ENCODE results near the gene PIGX. TPM values are rescaled to one million over a fixed set of nuclear protein-coding genes. Genes with fewer than 3 reads are reported as not detected.
"Not testable (repeated sequence)": the region's sequence is repeated elsewhere in the genome, so short reads cannot be mapped to it uniquely, and the experiment has no call there.

PIGX gene
- total and polyA plus RNA-seq, 4 donors = 11.5 to 16.7 (median 14.4) TPM

GRCh38 chr3:196717162-196717561, 5.0 kb downstream of the PIGX start:
- H3K4me1 ChIP-seq (ENCODE audit: control insufficient read depth in 1 of 2, insufficient read depth in 2 of 2, low read length in 2 of 2); H3K9me3 ChIP-seq (ENCODE audit: control insufficient read depth, low read length); H3K4me3 ChIP-seq (ENCODE audit: low read length in 2 of 2); DNase-seq; ATAC-seq (ENCODE audit: low FRiP score); intact Hi-C loops (cut with DNase I); H3K27me3 ChIP-seq (ENCODE audit: control insufficient read depth in 1 of 2, insufficient read depth in 2 of 2, low read length in 1 of 2); H3K36me3 ChIP-seq (ENCODE audit: control insufficient read depth in 1 of 2, insufficient read depth in 2 of 2, low read length in 1 of 2); H3K27ac ChIP-seq (ENCODE audit: low read depth in 1 of 2, low read length in 2 of 2): not testable (repeated sequence)
- 93% methylated on average over 3 of the region's 3 CpGs for WGBS, 2 donors

- no peaks in the 10 kb centered on the region for H3K4me1 ChIP-seq (ENCODE audit: control insufficient read depth in 1 of 2, insufficient read depth in 2 of 2, low read length in 2 of 2)
- intact Hi-C loops (cut with DNase I) = no loop called here
- H3K9me3 ChIP-seq (ENCODE audit: control insufficient read depth, low read length) = no peaks in the 10 kb centered on the region
- H3K36me3 ChIP-seq (ENCODE audit: control insufficient read depth in 1 of 2, insufficient read depth in 2 of 2, low read length in 1 of 2) = no peaks in the 10 kb centered on the region
- no peak for ATAC-seq (ENCODE audit: low FRiP score)
- no peak overlapping the region for H3K4me3 ChIP-seq (ENCODE audit: low read length in 2 of 2)
- H3K27me3 ChIP-seq (ENCODE audit: control insufficient read depth in 1 of 2, insufficient read depth in 2 of 2, low read length in 1 of 2) = no peaks in the 10 kb centered on the region
- no peak overlapping the region for H3K27ac ChIP-seq (ENCODE audit: low read depth in 1 of 2, low read length in 2 of 2)
- 98% methylated on average over 2 of the region's 2 CpGs for WGBS, 2 donors
- DNase-seq = no peak
Observed at GRCh38 chr3:196721097-196721496, 8.9 kb downstream of the PIGX start.

GRCh38 chr3:196726788-196727675, 14.9 kb downstream of the PIGX start:
- no peak overlapping the region for H3K27ac ChIP-seq (ENCODE audit: low read depth in 1 of 2, low read length in 2 of 2)
- DNase-seq = no peak
- ATAC-seq (ENCODE audit: low FRiP score) = no peak
- no peaks in the 10 kb centered on the region for H3K36me3 ChIP-seq (ENCODE audit: control insufficient read depth in 1 of 2, insufficient read depth in 2 of 2, low read length in 1 of 2)
- no peaks in the 10 kb centered on the region for H3K9me3 ChIP-seq (ENCODE audit: control insufficient read depth, low read length)
- no peaks in the 10 kb centered on the region for H3K27me3 ChIP-seq (ENCODE audit: control insufficient read depth in 1 of 2, insufficient read depth in 2 of 2, low read length in 1 of 2)
- WGBS, 2 donors = 91 to 93% methylated on average over 7 of the region's 7 CpGs
- no peaks in the 10 kb centered on the region for H3K4me1 ChIP-seq (ENCODE audit: control insufficient read depth in 1 of 2, insufficient read depth in 2 of 2, low read length in 2 of 2)
- intact Hi-C loops (cut with DNase I) = no loop called here
- no peak overlapping the region for H3K4me3 ChIP-seq (ENCODE audit: low read length in 2 of 2)

- H3K27me3 ChIP-seq (ENCODE audit: control insufficient read depth in 1 of 2, insufficient read depth in 2 of 2, low read length in 1 of 2) = no peaks in the 10 kb centered on the region
- no peaks in the 10 kb centered on the region for H3K36me3 ChIP-seq (ENCODE audit: control insufficient read depth in 1 of 2, insufficient read depth in 2 of 2, low read length in 1 of 2)
- DNase-seq = no peak
- H3K4me1 ChIP-seq (ENCODE audit: control insufficient read depth in 1 of 2, insufficient read depth in 2 of 2, low read length in 2 of 2) = no peaks in the 10 kb centered on the region
- 86 to 90% methylated on average over 3 of the region's 3 CpGs for WGBS, 2 donors
- no peak overlapping the region for H3K27ac ChIP-seq (ENCODE audit: low read depth in 1 of 2, low read length in 2 of 2)
- intact Hi-C loops (cut with DNase I) = no loop called here
- H3K9me3 ChIP-seq (ENCODE audit: control insufficient read depth, low read length) = no peaks in the 10 kb centered on the region
- no peak for ATAC-seq (ENCODE audit: low FRiP score)
- no peak overlapping the region for H3K4me3 ChIP-seq (ENCODE audit: low read length in 2 of 2)
Observed at GRCh38 chr3:196735751-196736150, 23.6 kb downstream of the PIGX start.

DNA sequence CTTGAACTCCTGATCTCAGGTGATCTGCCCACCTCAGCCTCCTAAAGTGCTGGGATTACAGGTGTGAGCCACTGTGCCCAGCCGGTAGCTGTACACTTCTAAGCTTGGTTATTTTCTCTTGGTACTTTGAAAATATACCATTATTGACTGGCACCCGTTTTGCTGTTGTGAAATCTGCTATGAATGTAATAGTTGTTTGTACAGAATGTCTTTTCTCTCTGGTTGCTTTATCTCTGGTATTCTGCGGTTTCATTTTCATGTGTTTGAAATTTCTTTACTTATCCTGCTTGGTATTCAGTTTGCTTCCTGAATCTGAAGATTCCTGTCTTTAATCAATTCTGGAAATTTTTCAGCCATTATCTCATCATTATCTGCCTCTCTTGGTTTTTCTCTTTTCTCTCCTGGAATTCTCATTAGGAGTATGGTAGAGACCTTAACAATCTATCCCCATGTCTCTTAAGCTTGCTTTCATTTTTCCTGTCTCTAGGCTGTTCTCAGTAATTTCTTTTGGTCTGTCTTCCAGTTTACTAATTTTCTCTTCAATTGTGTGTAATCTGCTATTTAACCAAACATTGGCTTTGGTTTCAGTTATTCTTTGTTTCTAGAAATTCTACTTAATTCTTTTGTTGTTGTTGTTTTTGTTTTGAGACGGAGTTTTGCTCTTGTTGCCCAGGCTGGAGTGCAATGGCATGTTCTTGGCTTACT, 24.6 kb downstream of the PIGX start:
- peaks cover 0 to 2% of the 10 kb centered on the region in 2 donors for H3K4me1 ChIP-seq (ENCODE audit: control insufficient read depth in 1 of 2, insufficient read depth in 2 of 2, low read length in 2 of 2)
- no peak overlapping the region for H3K4me3 ChIP-seq (ENCODE audit: low read length in 2 of 2)
- no peaks in the 10 kb centered on the region for H3K27me3 ChIP-seq (ENCODE audit: control insufficient read depth in 1 of 2, insufficient read depth in 2 of 2, low read length in 1 of 2)
- intact Hi-C loops (cut with DNase I) = no loop called here
- ATAC-seq (ENCODE audit: low FRiP score) (no peak), DNase-seq (no peak)
- 98 to 99% methylated on average over 4 of the region's 4 CpGs for WGBS, 2 donors
- H3K36me3 ChIP-seq (ENCODE audit: control insufficient read depth in 1 of 2, insufficient read depth in 2 of 2, low read length in 1 of 2) = no peaks in the 10 kb centered on the region
- no peaks in the 10 kb centered on the region for H3K9me3 ChIP-seq (ENCODE audit: control insufficient read depth, low read length)
- no peak overlapping the region for H3K27ac ChIP-seq (ENCODE audit: low read depth in 1 of 2, low read length in 2 of 2)

- Histone ChIP-seq H3K36me3 (ENCODE audit: control insufficient read depth in 1 of 2, insufficient read depth in 2 of 2, low read length in 1 of 2) (no peaks in the 10 kb centered on the region), H3K4me3 (ENCODE audit: low read length in 2 of 2) (no peak overlapping the region), H3K9me3 (ENCODE audit: control insufficient read depth, low read length) (no peaks in the 10 kb centered on the region), H3K4me1 (ENCODE audit: control insufficient read depth in 1 of 2, insufficient read depth in 2 of 2, low read length in 2 of 2) (peaks cover 0 to 2% of the 10 kb centered on the region in 2 donors), H3K27ac (ENCODE audit: low read depth in 1 of 2, low read length in 2 of 2) (no peak overlapping the region), H3K27me3 (ENCODE audit: control insufficient read depth in 1 of 2, insufficient read depth in 2 of 2, low read length in 1 of 2) (no peaks in the 10 kb centered on the region)
- intact Hi-C loops (cut with DNase I) = no loop called here
- WGBS, 2 donors = 90% methylated on average over 6 of the region's 6 CpGs
- ATAC-seq (ENCODE audit: low FRiP score) (no peak), DNase-seq (no peak)
Observed at GRCh38 chr3:196737655-196738054, 25.5 kb downstream of the PIGX start.

GRCh38 chr3:196739671-196740480, 27.7 kb downstream of the PIGX start, which contains the start of gene PAK2:
Gene PAK2 (plus strand): TSS chr3:196739857. CDS start chr3:196782647, 42,790 bp downstream.
- peak within 1 kb of the TSS; percentile 86 to 93 for H3K4me3 ChIP-seq (ENCODE audit: low read length in 2 of 2)
- peak within 1 kb of the TSS; percentile 79 to 96 for H3K27ac ChIP-seq (ENCODE audit: low read depth in 1 of 2, low read length in 2 of 2)
- intact Hi-C loops (cut with DNase I) = no loop called here
- 0 to 1% methylated on average over 56 to 86 of the region's 86 CpGs for WGBS, 2 donors
- H3K36me3 ChIP-seq (ENCODE audit: control insufficient read depth in 1 of 2, insufficient read depth in 2 of 2, low read length in 1 of 2) = no peaks in the 10 kb centered on the region
- DNase-seq (peak; percentile 96 to 97), ATAC-seq (ENCODE audit: low FRiP score) (peak; percentile 98)
- peaks cover 2 to 3% of the 10 kb centered on the region in 2 donors for H3K4me1 ChIP-seq (ENCODE audit: control insufficient read depth in 1 of 2, insufficient read depth in 2 of 2, low read length in 2 of 2)
- no peaks in the 10 kb centered on the region for H3K9me3 ChIP-seq (ENCODE audit: control insufficient read depth, low read length)
- no peaks in the 10 kb centered on the region for H3K27me3 ChIP-seq (ENCODE audit: control insufficient read depth in 1 of 2, insufficient read depth in 2 of 2, low read length in 1 of 2)

DNA sequence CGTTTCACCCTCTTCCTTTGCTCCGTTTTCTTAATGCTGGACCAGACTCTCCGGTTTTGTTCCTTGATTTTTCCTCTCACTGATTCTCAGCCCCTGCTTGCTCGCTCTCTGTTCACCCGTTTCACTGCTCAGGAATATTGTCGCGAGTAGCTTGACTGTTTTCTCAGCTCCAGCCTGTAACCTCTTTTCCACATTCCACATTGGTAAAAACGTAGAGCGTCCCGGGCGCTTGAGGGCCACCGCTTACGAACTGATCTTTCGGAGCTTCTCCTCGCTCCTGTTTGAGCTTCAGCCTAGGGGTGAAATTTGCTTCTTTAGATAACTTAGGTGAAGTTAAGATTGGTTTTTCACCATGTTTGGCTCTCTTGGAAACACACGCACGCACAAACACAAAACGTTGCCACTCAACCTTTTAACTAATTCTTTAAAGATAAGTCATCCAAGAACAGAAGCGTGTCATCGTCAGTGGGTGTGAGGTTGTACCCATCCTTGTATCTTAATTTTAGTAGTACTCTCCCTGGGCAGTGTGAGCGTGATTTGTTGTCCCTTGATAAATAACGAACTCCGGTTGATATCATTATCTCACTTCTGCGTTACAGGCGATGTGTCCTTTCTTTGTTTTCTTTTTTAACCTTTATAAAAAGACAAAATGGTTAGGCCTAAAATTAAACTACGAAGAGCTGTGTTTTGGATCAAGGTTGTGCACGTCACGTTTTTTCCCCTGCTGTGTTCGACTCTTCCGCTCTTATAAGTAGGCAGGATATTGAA, 28.5 kb downstream of the PIGX start:
- DNase-seq (no peak), ATAC-seq (ENCODE audit: low FRiP score) (peak; percentile 27)
- H3K4me1 ChIP-seq (ENCODE audit: control insufficient read depth in 1 of 2, insufficient read depth in 2 of 2, low read length in 2 of 2) = peaks cover 2 to 3% of the 10 kb centered on the region in 2 donors
- H3K9me3 ChIP-seq (ENCODE audit: control insufficient read depth, low read length) = no peaks in the 10 kb centered on the region
- no peaks in the 10 kb centered on the region for H3K36me3 ChIP-seq (ENCODE audit: control insufficient read depth in 1 of 2, insufficient read depth in 2 of 2, low read length in 1 of 2)
- peak overlapping the region; percentile 86 to 93 for H3K4me3 ChIP-seq (ENCODE audit: low read length in 2 of 2)
- peak overlapping the region; percentile 79 to 96 for H3K27ac ChIP-seq (ENCODE audit: low read depth in 1 of 2, low read length in 2 of 2)
- intact Hi-C loops (cut with DNase I) = no loop called here
- H3K27me3 ChIP-seq (ENCODE audit: control insufficient read depth in 1 of 2, insufficient read depth in 2 of 2, low read length in 1 of 2) = no peaks in the 10 kb centered on the region
- 0 to 1% methylated on average over 30 of the region's 30 CpGs for WGBS, 2 donors

Measured in aorta (tissue), 5 donors.